HG03280 (cell line): Measurements from ENCODE around the gene CDON.

Experiments used
- ATAC-seq: cut with Tn5 transposase; IDR thresholded peaks from one replicate; pipeline ENCODE4 v1.9.1; 2021; ENCODE audit warnings: mild to moderate bottlenecking, moderate library complexity; ENCODE audit not compliant: unreplicated experiment

CDON gene

GRCh38 chr11:126062679-126063506 is at the start of gene CDON:
CDON (minus strand) TSS chr11:126062866; CDS start chr11:126023476, 39,390 bp downstream.
- ATAC-seq = peak; percentile 98

GRCh38 chr11:126111458-126112116 is 48.9 kb upstream of the CDON start:
- no peak for ATAC-seq

- ATAC-seq = no peak
Measured at GRCh38 chr11:126109941-126110731, 47.5 kb upstream of the CDON start.

- ATAC-seq = no peak
Measured at GRCh38 chr11:126106594-126107328, 44.1 kb upstream of the CDON start.

- ATAC-seq = no peak
Measured at GRCh38 chr11:126105748-126106080, 43.0 kb upstream of the CDON start.

GRCh38 chr11:126105022-126105747 is 42.5 kb upstream of the CDON start:
- ATAC-seq = no peak

GRCh38 chr11:126104420-126104819 is 41.8 kb upstream of the CDON start:
- no peak for ATAC-seq

GRCh38 chr11:126103150-126103549 is 40.5 kb upstream of the CDON start:
- no peak for ATAC-seq

- no peak for ATAC-seq
Measured at GRCh38 chr11:126102436-126102981, 39.8 kb upstream of the CDON start.

- no peak for ATAC-seq
Measured at GRCh38 chr11:126101930-126102283, 39.2 kb upstream of the CDON start.

GRCh38 chr11:126101251-126101929 is 38.7 kb upstream of the CDON start:
- ATAC-seq = no peak

GRCh38 chr11:126100716-126101115 is 38.0 kb upstream of the CDON start:
- ATAC-seq = no peak

- ATAC-seq = no peak
Measured at GRCh38 chr11:126098204-126098769, 35.6 kb upstream of the CDON start.

GRCh38 chr11:126095745-126096144 is 33.1 kb upstream of the CDON start:
- ATAC-seq = no peak

- ATAC-seq = no peak
Measured at GRCh38 chr11:126090452-126090851, 27.8 kb upstream of the CDON start.

GRCh38 chr11:126088999-126089398 is 26.3 kb upstream of the CDON start:
- no peak for ATAC-seq

GRCh38 chr11:126086248-126086647 is 23.6 kb upstream of the CDON start:
- no peak for ATAC-seq

- ATAC-seq = no peak
Measured at GRCh38 chr11:126084608-126084912, 21.9 kb upstream of the CDON start.

GRCh38 chr11:126083829-126084607 is 21.4 kb upstream of the CDON start:
- no peak for ATAC-seq
